BLaER1 treated with 17β-estradiol and CSF1 and Interleukin-3, amounts not matched to agents 10 nM and 100 nM (cell line): Measurements from ENCODE around the gene LRP8.

Experiments used
- H3K27ac ChIP-seq, 11 experiments: shearing (Covaris generic); formaldehyde crosslinking; 2 replicates each; pipeline ENCODE4 v1.8.1; 2022
- H3K27me3 ChIP-seq, 11 experiments: shearing (Covaris generic); formaldehyde crosslinking; 2 replicates each; pipeline ENCODE4 v1.8.1; 2022
- H3K36me3 ChIP-seq, 11 experiments: shearing (Covaris generic); formaldehyde crosslinking; 2 replicates each; pipeline ENCODE4 v1.8.1; 2022
- H3K4me1 ChIP-seq, 10 experiments: shearing (Covaris generic); formaldehyde crosslinking; 2 replicates each; pipeline ENCODE4 v1.8.1; 2022
- H3K4me2 ChIP-seq, 11 experiments: shearing (Covaris generic); formaldehyde crosslinking; 2 replicates each; pipeline ENCODE4 v1.8.1; 2022
- H3K4me3 ChIP-seq, 10 experiments: shearing (Covaris generic); formaldehyde crosslinking; 2 replicates each; pipeline ENCODE4 v1.8.1; 2022
- H3K9ac ChIP-seq, 11 experiments: shearing (Covaris generic); formaldehyde crosslinking; 2 replicates each; pipeline ENCODE4 v1.8.1; 2022
- H3K9me3 ChIP-seq, 11 experiments: shearing (Covaris generic); formaldehyde crosslinking; replicated peaks in 1 of 11; 2 replicates each; pipeline ENCODE4 v1.8.1; 2022
- H4K20me1 ChIP-seq, 11 experiments: shearing (Covaris generic); formaldehyde crosslinking; 2 replicates each; pipeline ENCODE4 v1.8.1; 2022
- Cebpa-rat ChIP-seq, 11 experiments: shearing (Covaris generic); IDR thresholded peaks; 2 replicates each; pipeline ENCODE4 v1.8.1; 2022

Gene LRP8

DNA sequence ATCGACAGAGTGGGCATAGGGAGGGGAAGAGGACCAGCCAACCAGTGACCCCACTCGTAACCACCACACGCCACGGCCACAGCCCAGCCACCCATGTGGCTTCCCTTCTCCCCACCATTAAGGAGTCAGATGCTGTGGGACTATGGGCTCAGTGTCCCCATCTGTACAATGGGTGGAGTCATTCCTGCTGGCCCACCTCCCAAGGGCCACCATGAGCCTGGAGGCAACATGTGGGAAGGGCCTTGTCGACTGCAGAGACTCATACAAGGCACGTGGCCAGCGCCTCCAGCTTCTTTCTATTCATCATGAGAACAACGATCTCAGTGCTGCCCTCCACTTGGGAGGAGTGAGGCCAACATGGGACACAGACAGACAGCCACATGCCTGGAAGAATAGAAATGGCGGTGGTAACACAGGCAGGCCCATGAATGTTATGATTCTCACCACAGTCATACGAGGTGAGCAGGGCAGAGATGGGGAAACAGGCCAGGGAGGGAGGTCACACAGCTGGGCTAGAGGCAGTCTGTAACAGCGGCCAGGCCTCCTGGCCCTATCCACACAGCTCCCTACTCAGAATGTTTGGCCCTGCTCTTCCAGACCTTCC, 16.1 kb downstream of the LRP8 start:
- Histone ChIP-seq H4K20me1 (peaks cover 0 to 100% (median 100%) of the 10 kb centered on the region in 11 experiments; a peak in 18 of 22 replicates), H3K4me1 (peaks cover 29 to 91% (median 82%) of the 10 kb centered on the region in 10 experiments), H3K4me2 (peak overlapping the region in 10 of 11 experiments; percentile 11 to 99 (median 97); a peak in 17 of 22 replicates), H3K27me3 (no peaks in the 10 kb centered on the region), H3K36me3 (peaks cover 0 to 93% (median 57%) of the 10 kb centered on the region in 11 experiments; a peak in 16 of 22 replicates), H3K9ac (peak overlapping the region in 4 of 11 experiments; percentile 31 to 49 (median 32); a peak in 4 of 22 replicates), H3K4me3 (no peak overlapping the region), H3K27ac (peak overlapping the region in 4 of 11 experiments; percentile 32 to 45 (median 40); a peak in 7 of 22 replicates), H3K9me3 (no peaks in the 10 kb centered on the region)
- no peak for TF ChIP-seq Cebpa-rat (IDR thresholded peaks at IDR 0.05)

DNA sequence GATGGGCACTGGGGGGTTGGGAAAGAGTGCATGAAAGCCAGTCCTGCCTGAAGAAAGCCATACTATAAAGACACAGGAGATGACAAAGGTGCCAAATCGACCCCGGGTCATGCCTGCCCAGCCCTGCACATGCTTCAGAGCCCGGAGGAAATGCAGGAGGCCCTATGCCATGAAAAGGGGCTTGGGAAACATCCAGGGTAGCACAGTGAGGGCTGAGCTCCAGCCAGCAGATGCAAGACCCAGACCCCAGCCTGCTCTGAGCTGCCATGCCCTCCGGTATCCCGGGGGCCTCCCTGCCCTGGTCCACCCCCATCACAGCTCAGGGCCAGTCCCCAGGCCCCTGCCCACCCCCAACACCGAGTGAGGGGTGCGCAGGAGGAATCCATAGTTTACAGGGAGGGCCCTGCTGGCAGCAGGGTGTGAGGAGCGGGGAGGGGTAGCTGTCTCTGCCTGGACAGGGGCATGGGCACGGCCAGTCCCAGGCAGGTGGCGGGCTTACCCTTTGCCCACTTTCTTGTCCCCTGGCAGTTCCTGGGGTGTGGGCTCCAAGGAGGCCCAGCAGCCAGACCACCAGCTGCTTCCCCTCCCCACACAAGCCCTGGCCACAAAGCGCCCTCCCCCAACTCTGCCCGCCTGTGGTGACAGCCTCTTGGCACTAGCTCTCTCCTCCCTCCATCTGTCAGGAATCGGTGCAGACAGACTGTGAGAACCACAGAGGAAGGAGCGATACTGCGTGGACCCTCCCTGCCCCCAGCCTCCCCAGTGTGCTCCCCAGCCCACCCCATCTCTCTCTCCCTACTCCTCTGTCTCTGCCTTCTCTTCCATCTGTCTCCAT, 16.8 kb downstream of the LRP8 start:
- Histone ChIP-seq H3K27ac (peak overlapping the region in 6 of 11 experiments; percentile 26 to 45 (median 38); a peak in 7 of 22 replicates), H3K9ac (peak overlapping the region in 3 of 11 experiments; percentile 25 to 49 (median 32); a peak in 4 of 22 replicates), H3K9me3 (no peaks in the 10 kb centered on the region), H3K36me3 (peaks cover 0 to 94% (median 57%) of the 10 kb centered on the region in 11 experiments; a peak in 16 of 22 replicates), H3K4me2 (peak overlapping the region in 9 of 11 experiments; percentile 21 to 99 (median 97); a peak in 17 of 22 replicates), H3K4me3 (no peak overlapping the region), H3K27me3 (no peaks in the 10 kb centered on the region), H4K20me1 (peaks cover 0 to 100% (median 100%) of the 10 kb centered on the region in 11 experiments; a peak in 18 of 22 replicates), H3K4me1 (peaks cover 29 to 91% (median 82%) of the 10 kb centered on the region in 10 experiments)
- no peak for TF ChIP-seq Cebpa-rat (IDR thresholded peaks at IDR 0.05)

DNA sequence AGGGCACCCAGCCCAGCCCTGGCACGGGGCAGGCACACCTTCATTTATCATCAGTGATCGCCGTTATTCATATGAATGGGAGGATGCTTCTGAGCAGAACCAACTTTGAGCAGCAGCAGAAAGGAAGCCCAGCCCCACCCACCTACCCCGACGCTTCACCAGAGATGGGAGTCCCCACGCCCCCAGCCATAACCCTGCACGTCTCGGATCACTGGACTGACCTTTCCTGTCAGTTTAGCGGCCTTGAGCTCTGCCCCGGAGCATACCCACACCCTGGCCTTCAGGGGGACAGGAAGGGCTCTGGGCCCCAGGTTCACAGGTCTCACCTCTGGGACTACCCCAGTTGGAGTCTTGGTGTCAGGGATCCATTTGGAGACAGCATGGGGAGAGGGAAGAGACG, 18.1 kb downstream of the LRP8 start:
- Histone ChIP-seq H4K20me1 (peaks cover 0 to 100% (median 100%) of the 10 kb centered on the region in 11 experiments; a peak in 18 of 22 replicates), H3K9me3 (no peaks in the 10 kb centered on the region), H3K27me3 (no peaks in the 10 kb centered on the region), H3K4me1 (peaks cover 30 to 85% (median 78%) of the 10 kb centered on the region in 10 experiments), H3K36me3 (peaks cover 0 to 94% (median 57%) of the 10 kb centered on the region in 11 experiments; a peak in 18 of 22 replicates), H3K4me2 (no peak overlapping the region; a peak in 1 of 22 replicates), H3K4me3 (no peak overlapping the region), H3K9ac (no peak overlapping the region; a peak in 1 of 22 replicates), H3K27ac (no peak overlapping the region)
- TF ChIP-seq Cebpa-rat (IDR thresholded peaks at IDR 0.05): no peak

DNA sequence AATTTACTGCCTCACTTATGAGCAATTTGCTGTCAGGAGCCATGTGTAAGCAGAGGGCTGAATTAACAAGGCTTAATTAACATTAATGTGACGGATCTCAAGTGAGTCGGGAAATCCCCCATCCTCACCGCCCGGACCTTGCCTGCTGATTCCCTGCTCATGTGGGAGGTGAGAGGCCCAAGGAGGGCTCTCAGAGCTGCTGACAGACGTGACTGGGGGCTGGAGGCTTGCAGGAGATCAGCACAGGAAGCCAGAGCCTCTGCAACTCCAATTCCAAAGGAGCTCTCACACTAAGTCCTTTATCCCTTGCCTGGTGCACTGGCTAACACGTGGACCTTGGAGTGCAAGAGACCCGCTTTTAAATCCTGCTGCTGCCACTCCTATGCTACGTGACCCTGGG, 19.4 kb downstream of the LRP8 start:
- TF ChIP-seq Cebpa-rat (IDR thresholded peaks at IDR 0.05): no peak
- peaks cover 26 to 72% (median 65%) of the 10 kb centered on the region in 10 experiments for H3K4me1 ChIP-seq
- peaks cover 3 to 93% (median 58%) of the 10 kb centered on the region in 11 experiments; a peak in 18 of 22 replicates for H3K36me3 ChIP-seq

DNA sequence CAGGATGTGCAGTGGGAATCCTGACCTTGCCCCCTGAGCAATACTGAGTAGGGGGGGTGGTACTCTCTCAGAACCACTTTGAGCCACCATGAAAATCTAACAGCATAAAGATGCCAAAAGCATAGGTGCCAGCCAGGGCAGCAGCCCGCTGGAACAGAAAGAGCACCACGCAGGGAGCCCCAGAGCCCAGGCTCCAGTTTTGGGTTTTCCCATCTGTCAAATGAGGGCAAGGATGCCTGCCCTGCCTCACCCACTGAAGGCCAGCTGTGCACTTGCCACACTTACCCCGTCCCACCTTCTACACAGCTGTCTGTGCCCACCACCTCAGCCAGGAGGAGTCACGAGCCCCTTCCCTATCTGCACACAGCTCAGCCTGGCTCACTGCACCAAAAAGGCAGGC, 20.8 kb downstream of the LRP8 start:
- Histone ChIP-seq H3K27ac (no peak overlapping the region), H3K4me1 (peaks cover 26 to 57% (median 50%) of the 10 kb centered on the region in 10 experiments), H4K20me1 (peaks cover 0 to 100% (median 100%) of the 10 kb centered on the region in 11 experiments; a peak in 18 of 22 replicates)

More for the DNA sequence above, 19.4 kb downstream of the LRP8 start:
- Histone ChIP-seq H3K27ac (no peak overlapping the region), H3K9me3 (no peaks in the 10 kb centered on the region), H3K9ac (peak overlapping the region in 1 of 11 experiments; percentile 15; a peak in 1 of 22 replicates), H4K20me1 (peaks cover 0 to 100% (median 100%) of the 10 kb centered on the region in 11 experiments; a peak in 18 of 22 replicates), H3K4me2 (no peak overlapping the region), H3K27me3 (no peaks in the 10 kb centered on the region), H3K4me3 (no peak overlapping the region)

DNA sequence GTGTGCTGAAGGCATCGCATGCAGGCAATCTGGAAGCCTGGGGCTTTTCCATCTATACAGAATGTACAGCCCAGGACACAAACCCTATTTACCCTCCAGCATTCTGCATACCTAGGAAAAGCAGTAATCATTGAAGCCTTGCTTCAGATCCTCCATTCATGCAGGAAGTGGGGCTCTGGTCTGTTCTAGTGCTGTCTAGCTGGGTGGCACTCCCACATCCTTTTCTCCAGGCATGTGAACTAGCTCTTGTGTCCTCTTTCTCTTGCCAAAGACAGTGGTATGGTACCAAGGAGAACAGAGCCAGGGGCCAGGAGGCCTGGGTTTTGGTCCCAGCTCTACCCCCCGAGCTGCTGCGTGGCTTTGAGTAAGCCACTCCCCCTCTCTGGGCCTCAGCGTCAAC, 21.7 kb downstream of the LRP8 start:
- Histone ChIP-seq H3K4me3 (no peak overlapping the region), H3K27me3 (no peaks in the 10 kb centered on the region), H3K9me3 (no peaks in the 10 kb centered on the region), H3K9ac (peak overlapping the region in 2 of 11 experiments; percentile 29 to 35; a peak in 4 of 22 replicates), H3K27ac (peak overlapping the region in 3 of 11 experiments; percentile 14 to 29 (median 15); a peak in 2 of 22 replicates), H3K4me2 (peak overlapping the region in 8 of 11 experiments; percentile 0 to 47 (median 32); a peak in 8 of 22 replicates), H4K20me1 (peaks cover 0 to 100% (median 100%) of the 10 kb centered on the region in 11 experiments; a peak in 18 of 22 replicates), H3K36me3 (peaks cover 3 to 99% (median 47%) of the 10 kb centered on the region in 11 experiments; a peak in 17 of 22 replicates), H3K4me1 (peaks cover 21 to 49% (median 42%) of the 10 kb centered on the region in 10 experiments)
- no peak for TF ChIP-seq Cebpa-rat (IDR thresholded peaks at IDR 0.05)

More for the DNA sequence above, 20.8 kb downstream of the LRP8 start:
- no peak overlapping the region for H3K4me3 ChIP-seq
- peak overlapping the region in 5 of 11 experiments; percentile 0 to 44 (median 26); a peak in 4 of 22 replicates for H3K4me2 ChIP-seq
- H3K27me3 ChIP-seq: no peaks in the 10 kb centered on the region
- no peaks in the 10 kb centered on the region for H3K9me3 ChIP-seq
- peaks cover 3 to 92% (median 48%) of the 10 kb centered on the region in 11 experiments; a peak in 17 of 22 replicates for H3K36me3 ChIP-seq
- no peak for TF ChIP-seq Cebpa-rat (IDR thresholded peaks at IDR 0.05)
- peak overlapping the region in 1 of 11 experiments; percentile 13; a peak in 2 of 22 replicates for H3K9ac ChIP-seq

DNA sequence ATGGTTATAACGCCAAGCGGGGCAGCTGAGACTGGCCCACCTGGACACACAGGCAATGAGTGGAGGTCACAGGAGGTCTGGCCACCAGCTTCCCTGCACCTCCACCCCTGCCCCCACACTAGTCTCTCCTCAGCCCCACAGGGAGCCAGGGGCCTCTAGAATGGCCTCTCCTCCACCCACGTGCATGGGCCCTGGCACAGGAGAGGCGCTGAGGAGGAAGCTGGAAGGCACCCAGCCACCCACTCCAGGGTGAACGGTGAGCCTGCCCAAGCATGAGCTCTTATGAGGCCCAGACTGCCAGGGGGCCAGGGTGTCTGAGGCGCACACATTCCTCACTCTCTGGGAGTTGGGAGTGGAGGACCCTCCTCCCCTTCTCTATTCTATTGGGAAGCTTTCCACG, 22.2 kb downstream of the LRP8 start:
- H3K9ac ChIP-seq: 0 out of 22 replicates have a peak overlapping the region, but pooled peaks of 1 of the 11 experiments have one; percentile 40
- peak overlapping the region in 2 of 11 experiments; percentile 41 to 47; a peak in 4 of 22 replicates for H3K4me2 ChIP-seq
- TF ChIP-seq Cebpa-rat (IDR thresholded peaks at IDR 0.05): no peak
- H3K4me1 ChIP-seq: peaks cover 21 to 45% (median 37%) of the 10 kb centered on the region in 10 experiments
- H3K27me3 ChIP-seq: no peaks in the 10 kb centered on the region
- H3K9me3 ChIP-seq: no peaks in the 10 kb centered on the region
- no peak overlapping the region for H3K4me3 ChIP-seq
- H3K27ac ChIP-seq: peak overlapping the region in 1 of 11 experiments; percentile 19; a peak in 1 of 22 replicates
- peaks cover 3 to 99% (median 47%) of the 10 kb centered on the region in 11 experiments; a peak in 17 of 22 replicates for H3K36me3 ChIP-seq
- H4K20me1 ChIP-seq: peaks cover 0 to 100% (median 100%) of the 10 kb centered on the region in 11 experiments; a peak in 18 of 22 replicates

DNA sequence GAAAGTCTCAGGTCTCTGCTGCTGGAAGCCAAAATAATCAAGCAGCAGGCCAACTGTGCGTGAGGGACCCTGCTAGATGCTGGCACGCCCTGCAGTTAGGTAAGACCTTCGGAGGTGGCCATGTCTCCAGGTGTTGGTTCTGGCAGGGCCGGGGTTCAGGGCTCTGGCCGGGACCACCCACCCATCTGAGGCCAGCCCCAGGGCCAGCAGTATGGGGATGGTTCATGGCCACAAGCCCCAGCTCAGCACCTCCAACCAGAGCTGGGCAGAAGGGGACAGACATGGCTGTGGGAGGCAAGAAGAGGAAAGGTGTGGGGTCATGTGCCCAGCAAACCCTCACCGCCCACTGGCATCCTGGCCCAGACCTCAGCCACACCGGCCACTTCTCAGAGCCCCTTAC, 23.3 kb downstream of the LRP8 start:
- H3K9ac ChIP-seq: no peak overlapping the region
- H4K20me1 ChIP-seq: peaks cover 0 to 100% (median 100%) of the 10 kb centered on the region in 11 experiments; a peak in 18 of 22 replicates
- H3K4me3 ChIP-seq: no peak overlapping the region
- no peak overlapping the region for H3K27ac ChIP-seq
- no peak overlapping the region for H3K4me2 ChIP-seq
- H3K9me3 ChIP-seq: no peaks in the 10 kb centered on the region
- H3K27me3 ChIP-seq: no peaks in the 10 kb centered on the region
- TF ChIP-seq Cebpa-rat (IDR thresholded peaks at IDR 0.05): no peak
- peaks cover 3 to 99% (median 46%) of the 10 kb centered on the region in 11 experiments; a peak in 17 of 22 replicates for H3K36me3 ChIP-seq
- H3K4me1 ChIP-seq: peaks cover 21 to 46% (median 36%) of the 10 kb centered on the region in 10 experiments
